Mononuclear cell (primary cell): ENCODE measurements around the gene TMED3. TPM values are rescaled to one million over a fixed set of nuclear protein-coding genes. Genes with fewer than 3 reads are reported as not detected.

Source experiments
- H3K27me3 ChIP-seq: 2 replicates; pipeline ENCODE4 v1.6.0; 2011; ENCODE audit warnings: low read length, control low read depth; ENCODE audit not compliant: insufficient read depth
- H3K4me1 ChIP-seq: 2 replicates; pipeline ENCODE4 v1.5.1; 2011; ENCODE audit warnings: mild to moderate bottlenecking, low read length, control low read depth; ENCODE audit not compliant: insufficient read depth
- H3K4me3 ChIP-seq: 2 replicates; pipeline ENCODE4 v1.5.1; 2011; ENCODE audit warnings: mild to moderate bottlenecking, low read length, moderate library complexity
- H3K9me3 ChIP-seq: 2 replicates; pipeline ENCODE4 v1.5.1; 2011; ENCODE audit warnings: low read depth, mild to moderate bottlenecking, control low read depth, low read length
- total RNA-seq: library from RNA; depleted of rRNA; stranded (reverse); fragments of >200 nt; gene quantifications from one replicate; pipeline ENCODE4 v1.2.3, GENCODE V29; 2012

The TMED3 gene
- total RNA-seq, 1 donor = 32.3 TPM

DNA sequence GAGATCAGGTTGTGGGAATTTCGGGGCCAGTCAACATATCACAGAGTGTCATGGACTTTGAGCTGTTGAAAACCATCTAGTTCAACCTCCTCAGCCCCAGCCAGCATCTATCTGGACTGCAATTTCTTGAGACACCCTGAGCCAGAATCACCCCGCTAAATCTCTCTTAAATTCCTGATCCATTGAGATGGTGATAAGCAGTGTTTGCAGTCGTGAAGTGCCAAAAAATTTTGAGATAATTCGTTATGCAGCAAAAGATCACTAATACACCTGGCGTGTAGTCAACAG lies 29.3 kb downstream of the TMED3 start:
- Histone ChIP-seq H3K9me3 (no peaks in the 10 kb centered on the region), H3K4me1 (no peaks in the 10 kb centered on the region), H3K4me3 (no peak overlapping the region), H3K27me3 (no peaks in the 10 kb centered on the region)

DNA sequence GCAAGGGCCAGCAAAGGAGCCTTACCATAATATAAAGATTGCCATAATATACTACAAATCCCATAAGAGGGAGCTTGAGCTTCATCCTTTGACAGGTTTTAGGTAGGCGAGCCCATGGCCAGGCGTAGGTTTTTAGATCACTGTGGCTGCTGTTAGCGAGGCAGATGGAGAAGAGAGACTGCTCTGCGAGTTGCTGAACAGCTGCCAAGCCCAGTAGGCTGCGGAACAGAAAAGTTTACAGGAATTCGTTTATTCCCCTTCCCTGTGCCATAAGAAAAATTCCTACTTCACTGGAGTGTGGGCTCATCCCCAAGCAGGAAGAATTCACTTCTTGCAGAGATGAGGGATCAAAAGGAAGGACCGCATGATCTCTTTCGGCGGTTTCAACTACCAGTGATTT lies 30.5 kb downstream of the TMED3 start:
- Histone ChIP-seq H3K27me3 (no peaks in the 10 kb centered on the region), H3K4me1 (no peaks in the 10 kb centered on the region), H3K4me3 (no peak overlapping the region), H3K9me3 (no peaks in the 10 kb centered on the region)

DNA sequence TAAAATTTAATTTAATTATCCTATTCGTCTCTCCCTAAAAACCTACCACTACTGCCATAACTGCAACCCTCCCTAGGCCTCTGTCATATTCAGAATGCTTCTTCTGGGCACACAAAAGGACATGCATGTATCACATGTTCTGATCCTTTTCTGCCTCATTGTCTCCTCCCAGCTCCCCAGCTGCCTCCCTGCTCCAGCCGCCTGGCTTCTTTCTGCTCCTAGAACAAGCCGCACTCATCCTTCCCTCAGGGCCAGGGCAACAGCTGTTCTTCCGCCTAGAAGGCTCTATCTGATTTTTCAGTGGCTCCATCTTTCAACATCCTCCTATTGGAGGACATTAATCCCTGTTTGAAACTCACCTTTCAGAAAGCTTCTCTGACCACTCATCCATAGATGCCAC lies 38.6 kb downstream of the TMED3 start:
- no peaks in the 10 kb centered on the region for H3K27me3 ChIP-seq
- H3K4me1 ChIP-seq = no peaks in the 10 kb centered on the region
- H3K4me3 ChIP-seq = no peak overlapping the region
- no peaks in the 10 kb centered on the region for H3K9me3 ChIP-seq

DNA sequence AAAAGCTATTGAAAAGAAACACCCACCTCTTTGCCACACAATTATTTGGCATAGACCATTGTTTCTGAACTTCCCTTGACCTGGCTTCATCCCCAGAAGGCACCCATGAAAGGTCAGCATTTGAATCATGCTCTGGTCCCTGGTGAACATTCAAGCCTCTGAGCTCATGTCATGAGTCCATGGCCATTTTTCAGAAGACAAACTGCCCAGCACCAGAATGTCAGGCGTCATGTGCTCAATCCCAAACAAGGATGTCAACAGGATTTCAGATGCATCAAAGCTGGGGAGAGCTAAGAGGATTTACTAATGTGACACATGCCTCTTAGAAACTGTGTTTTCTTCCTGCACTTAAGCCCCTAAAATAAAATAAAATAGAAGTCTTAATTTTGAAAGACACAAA lies 41.3 kb downstream of the TMED3 start:
- no peaks in the 10 kb centered on the region for H3K4me1 ChIP-seq
- no peak overlapping the region for H3K4me3 ChIP-seq
- H3K27me3 ChIP-seq = no peaks in the 10 kb centered on the region
- H3K9me3 ChIP-seq = no peaks in the 10 kb centered on the region

DNA sequence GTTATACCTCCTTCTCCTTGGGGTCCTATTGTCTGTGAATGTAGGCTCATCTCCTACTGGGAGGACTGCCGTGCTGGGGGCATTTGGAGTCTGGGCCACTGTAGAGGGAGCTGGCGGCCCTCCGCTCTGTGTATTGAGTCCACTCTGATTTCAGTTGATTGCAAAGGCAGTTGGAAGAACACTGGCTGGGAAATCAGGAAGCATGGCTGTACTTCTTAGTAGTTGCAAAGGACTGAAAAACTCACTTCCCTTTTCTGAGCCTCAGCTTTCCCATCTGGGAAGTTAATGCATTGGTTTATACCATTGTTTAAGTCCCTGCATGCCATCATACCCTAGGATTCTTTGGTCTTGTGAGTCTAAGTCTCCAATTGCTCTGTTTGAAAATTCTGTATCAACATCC lies 46.7 kb downstream of the TMED3 start:
- no peaks in the 10 kb centered on the region for H3K4me1 ChIP-seq
- H3K27me3 ChIP-seq = no peaks in the 10 kb centered on the region
- no peaks in the 10 kb centered on the region for H3K9me3 ChIP-seq
- no peak overlapping the region for H3K4me3 ChIP-seq

DNA sequence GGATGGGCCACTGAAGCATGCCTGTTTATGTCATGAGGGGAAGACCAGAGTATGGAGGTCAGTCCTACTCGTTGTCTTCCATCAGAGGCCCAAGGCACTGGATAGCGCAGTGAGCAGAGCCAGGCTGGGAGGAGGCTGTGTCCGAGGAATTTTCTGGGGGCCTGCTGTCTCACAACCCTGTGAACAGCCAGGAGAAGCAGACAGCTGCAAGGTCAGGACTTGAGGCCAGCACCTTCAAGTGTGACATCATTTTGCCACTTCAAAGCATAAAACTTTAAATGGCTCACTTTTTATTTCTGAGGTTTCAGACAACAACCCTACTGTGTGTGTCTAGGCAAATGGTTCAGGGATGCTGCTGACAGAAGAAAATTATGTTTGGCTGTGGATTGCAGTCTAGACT lies 47.2 kb downstream of the TMED3 start:
- Histone ChIP-seq H3K27me3 (no peaks in the 10 kb centered on the region), H3K9me3 (no peaks in the 10 kb centered on the region), H3K4me3 (no peak overlapping the region), H3K4me1 (no peaks in the 10 kb centered on the region)

- no peaks in the 10 kb centered on the region for H3K4me1 ChIP-seq
- H3K9me3 ChIP-seq = no peaks in the 10 kb centered on the region
- no peaks in the 10 kb centered on the region for H3K27me3 ChIP-seq
- no peak overlapping the region for H3K4me3 ChIP-seq
Observed at GRCh38 chr15:79364571-79365240, 53.8 kb downstream of the TMED3 start.

DNA sequence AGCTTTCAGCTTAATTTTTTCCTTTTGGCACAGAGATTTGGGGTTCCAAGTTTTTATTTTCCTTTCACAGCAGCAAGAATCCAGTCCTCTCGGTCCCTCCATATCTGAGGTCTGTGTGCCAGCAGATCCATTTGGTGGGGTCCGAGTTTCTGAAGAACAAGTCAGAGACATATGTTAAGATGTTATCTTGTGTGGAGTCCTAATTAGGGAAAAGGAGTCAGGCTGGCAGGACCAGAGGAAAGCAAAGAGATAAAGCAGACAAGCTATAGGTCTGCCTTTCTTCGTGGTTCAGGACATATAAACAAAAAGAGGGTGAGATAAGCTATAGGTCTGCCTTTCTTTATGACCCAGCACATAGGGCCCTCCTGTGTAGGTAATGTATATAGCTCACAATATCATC lies 54.9 kb downstream of the TMED3 start:
- no peaks in the 10 kb centered on the region for H3K4me1 ChIP-seq
- no peaks in the 10 kb centered on the region for H3K27me3 ChIP-seq
- no peaks in the 10 kb centered on the region for H3K9me3 ChIP-seq
- no peak overlapping the region for H3K4me3 ChIP-seq

GRCh38 chr15:79366691-79367090 lies 55.8 kb downstream of the TMED3 start:
- no peaks in the 10 kb centered on the region for H3K9me3 ChIP-seq
- no peaks in the 10 kb centered on the region for H3K4me1 ChIP-seq
- H3K27me3 ChIP-seq = no peaks in the 10 kb centered on the region
- no peak overlapping the region for H3K4me3 ChIP-seq

DNA sequence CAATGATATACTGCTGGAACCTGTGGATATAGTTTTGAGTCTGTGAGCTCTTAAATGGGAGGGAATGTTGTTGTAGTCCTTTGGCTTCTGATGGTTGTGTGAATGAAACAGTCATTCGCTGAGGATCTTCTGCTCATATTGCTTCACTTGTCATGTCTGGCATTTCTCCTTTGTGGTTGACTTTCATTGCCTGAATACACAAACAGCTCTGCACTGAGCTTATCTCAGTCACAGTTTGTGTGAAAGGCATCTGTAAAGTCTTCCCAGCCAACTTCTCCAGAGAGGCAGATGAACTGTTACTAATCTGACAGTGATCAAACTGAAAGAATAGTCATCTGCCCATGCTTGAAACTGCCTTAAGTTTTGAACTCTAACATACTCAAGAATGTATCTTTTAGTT lies 59.8 kb downstream of the TMED3 start:
- Histone ChIP-seq H3K4me1 (no peaks in the 10 kb centered on the region), H3K27me3 (no peaks in the 10 kb centered on the region)

GRCh38 chr15:79371591-79371990 lies 60.7 kb downstream of the TMED3 start:
- Histone ChIP-seq H3K4me1 (no peaks in the 10 kb centered on the region), H3K27me3 (no peaks in the 10 kb centered on the region), H3K4me3 (no peak overlapping the region), H3K9me3 (no peaks in the 10 kb centered on the region)

More for the DNA sequence above, 59.8 kb downstream of the TMED3 start:
- Histone ChIP-seq H3K9me3 (no peaks in the 10 kb centered on the region), H3K4me3 (no peak overlapping the region)

GRCh38 chr15:79372428-79372827 lies 61.5 kb downstream of the TMED3 start:
- Histone ChIP-seq H3K4me1 (no peaks in the 10 kb centered on the region), H3K9me3 (no peaks in the 10 kb centered on the region), H3K27me3 (no peaks in the 10 kb centered on the region), H3K4me3 (no peak overlapping the region)

Other genes starting within 250 kb of the TMED3 start
- gene RASGRF1, start 220.3 kb upstream of the TMED3 start, total RNA-seq = not detected
- gene ANKRD34C, start 28.4 kb upstream of the TMED3 start, total RNA-seq = not detected
- 0.42 TPM for gene MINAR1, start 121.2 kb downstream of the TMED3 start, total RNA-seq